Stimulated activated CD4-positive, alpha-beta T cell treated with anti-CD3 and anti-CD28 coated beads, TNF-alpha, amount 100 ng/mL, for 1 hour (primary cell): ENCODE results near the gene DGKQ.
A peak's percentile ranks its signal among the peaks of the same experiment; 100 is the strongest.

Source experiments
- DNase-seq, 3 donors: peaks; one replicate each; pipeline ENCODE4 v3.0.0-alpha.2; 2020; ENCODE audit warnings: low read depth in 3 of 3, low spot score in 1 of 3

The DGKQ gene

GRCh38 chr4:973431-974397 lies at the start of gene DGKQ:
DGKQ (minus strand) TSS chr4:973569; CDS start chr4:973482, 87 bp downstream.
- peak; percentile 82 to 91 (median 88) for DNase-seq

- DNase-seq: no peak
These were observed 49.3 kb upstream of the DGKQ start for GRCh38 chr4:1022739-1023066.

GRCh38 chr4:1022051-1022738 lies 48.8 kb upstream of the DGKQ start:
- DNase-seq: no peak

GRCh38 chr4:1021386-1022050 lies 48.1 kb upstream of the DGKQ start:
- DNase-seq: no peak

GRCh38 chr4:1019729-1020470 lies 46.5 kb upstream of the DGKQ start:
- DNase-seq: no peak

- DNase-seq: no peak
These were observed 46.0 kb upstream of the DGKQ start for GRCh38 chr4:1019320-1019719.

- no peak for DNase-seq
These were observed 45.0 kb upstream of the DGKQ start for GRCh38 chr4:1018147-1019020.

GRCh38 chr4:1017706-1018105 lies 44.3 kb upstream of the DGKQ start:
- DNase-seq: no peak

- DNase-seq: no peak
These were observed 43.8 kb upstream of the DGKQ start for GRCh38 chr4:1017211-1017610.

GRCh38 chr4:1015746-1016145 lies 42.4 kb upstream of the DGKQ start:
- DNase-seq: no peak

GRCh38 chr4:1015179-1015578 lies 41.8 kb upstream of the DGKQ start:
- no peak for DNase-seq

- DNase-seq: no peak
These were observed 41.2 kb upstream of the DGKQ start for GRCh38 chr4:1014291-1015167.

- no peak for DNase-seq
These were observed 40.1 kb upstream of the DGKQ start for GRCh38 chr4:1013225-1014073.

GRCh38 chr4:1012034-1012739 lies 38.8 kb upstream of the DGKQ start:
- no peak for DNase-seq

- DNase-seq: no peak
These were observed 38.3 kb upstream of the DGKQ start for GRCh38 chr4:1011666-1012033.

GRCh38 chr4:1011022-1011665 lies 37.8 kb upstream of the DGKQ start, which contains the start of gene FGFRL1:
FGFRL1 (plus strand) TSS chr4:1011626; CDS start chr4:1012486, 860 bp downstream.
- DNase-seq: peak; percentile 82 to 92 (median 87)

GRCh38 chr4:1010395-1011021 lies 37.1 kb upstream of the DGKQ start:
- peak in 2 of 3 donors; percentile 27 to 35 for DNase-seq
